DND-41 (cell line): ENCODE results near the gene SNX19.

Experiments used
- ATAC-seq: fragments of 200-7000 bp; cut with Tn5 transposase; 3 replicates; pipeline ENCODE4 v1.9.1; 2021; ENCODE audit warnings: low read depth; ENCODE audit not compliant: insufficient read depth
- DNase-seq: peaks from one replicate; pipeline ENCODE4 v3.0.0-alpha.2; 2020
- H2AFZ ChIP-seq: 2 replicates; pipeline ENCODE4 v1.6.0; 2012; ENCODE audit warnings: low read depth, low read length
- H3K27ac ChIP-seq: 2 replicates; pipeline ENCODE4 v1.5.1; 2012; ENCODE audit warnings: low read length, inconsistent platforms
- H3K27me3 ChIP-seq: fragments of 200-600 bp; sonication (generic); 2 replicates; pipeline ENCODE4 v1.6.0; 2012; ENCODE audit warnings: low read length, mild to moderate bottlenecking, inconsistent platforms; ENCODE audit not compliant: insufficient read depth, poor library complexity
- H3K36me3 ChIP-seq: 2 replicates; pipeline ENCODE4 v1.5.1; 2012; ENCODE audit warnings: low read length, inconsistent platforms; ENCODE audit not compliant: insufficient read depth
- H3K4me1 ChIP-seq: 2 replicates; pipeline ENCODE4 v1.5.1; 2012; ENCODE audit warnings: mild to moderate bottlenecking, low read length; ENCODE audit not compliant: insufficient read depth
- H3K4me2 ChIP-seq: 2 replicates; pipeline ENCODE4 v1.6.0; 2012; ENCODE audit warnings: mild to moderate bottlenecking, moderate library complexity, low read length, inconsistent platforms; ENCODE audit not compliant: insufficient read depth
- H3K4me3 ChIP-seq, 2 experiments: fragments of 200-600 bp in 1 of 2; shearing (Covaris generic) in 1 of 2; 2 replicates each; pipeline ENCODE4 v1.5.1; 2012 to 2016; ENCODE audit warnings: inconsistent platforms in 2 of 2, low read length in 2 of 2, mild to moderate bottlenecking in 2 of 2, low read depth in 1 of 2, moderate library complexity in 1 of 2
- H3K79me2 ChIP-seq: 2 replicates; pipeline ENCODE4 v1.6.0; 2012; ENCODE audit warnings: low read length, inconsistent platforms; ENCODE audit not compliant: insufficient read depth
- H3K9ac ChIP-seq: 2 replicates; pipeline ENCODE4 v1.6.0; 2012; ENCODE audit warnings: low read depth, mild to moderate bottlenecking, inconsistent platforms, low read length, moderate library complexity
- H3K9me3 ChIP-seq: 2 replicates; pipeline ENCODE4 v1.5.1; 2012; ENCODE audit warnings: low read length, moderate library complexity, mild to moderate bottlenecking, inconsistent platforms; ENCODE audit not compliant: insufficient read depth, severe bottlenecking
- H4K20me1 ChIP-seq: 2 replicates; pipeline ENCODE4 v1.6.0; 2012; ENCODE audit warnings: low read length; ENCODE audit not compliant: insufficient read depth
- EZH2 ChIP-seq: IDR thresholded peaks from 3 replicates; pipeline ENCODE4 v1.6.1; 2012; ENCODE audit warnings: borderline replicate concordance, low read depth, mild to moderate bottlenecking, moderate library complexity, low read length, inconsistent platforms; ENCODE audit not compliant: severe bottlenecking
- TF ChIP-seq, protein P1 (sequence below): IDR thresholded peaks from 2 replicates; pipeline ENCODE4 v1.5.1; 2012; ENCODE audit warnings: borderline replicate concordance, low read length, moderate library complexity, mild to moderate bottlenecking; ENCODE audit not compliant: poor library complexity, severe bottlenecking; ENCODE audit errors: extremely low read depth

SNX19 gene

DNA sequence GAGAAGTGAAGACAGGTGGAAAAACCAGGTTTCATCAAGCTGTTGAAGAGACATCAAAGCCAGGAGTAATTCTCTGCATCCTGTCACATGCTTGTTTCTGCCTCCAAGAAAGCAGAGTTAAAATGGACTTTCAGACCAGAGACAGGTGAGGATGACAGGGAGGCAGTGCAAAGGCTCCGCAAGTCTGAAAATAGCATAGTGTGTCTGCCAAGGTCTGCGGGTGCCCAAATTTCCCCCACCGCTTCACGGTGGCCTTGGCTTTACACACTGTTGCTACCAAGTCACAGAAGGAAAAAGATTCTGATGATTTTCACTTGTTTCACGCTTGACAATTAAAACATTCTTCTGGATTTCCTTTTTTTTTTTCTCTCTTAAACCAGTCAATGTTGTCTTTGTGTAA, 44.2 kb downstream of the SNX19 start:
- H4K20me1 ChIP-seq, result no peaks in the 10 kb centered on the region
- H3K9me3 ChIP-seq, result no peaks in the 10 kb centered on the region
- H3K36me3 ChIP-seq, result peaks cover 61% of the 10 kb centered on the region
- H3K9ac ChIP-seq, result no peak overlapping the region
- no peak overlapping the region for H3K4me3 ChIP-seq
- no peaks in the 10 kb centered on the region for H3K27me3 ChIP-seq
- H3K79me2 ChIP-seq, result no peaks in the 10 kb centered on the region
- no peak overlapping the region for H3K27ac ChIP-seq
- no peak overlapping the region for H2AFZ ChIP-seq
- ATAC-seq, result no peak
- no peak for DNase-seq
- no peak overlapping the region for H3K4me2 ChIP-seq
- TF ChIP-seq, protein P1, sequence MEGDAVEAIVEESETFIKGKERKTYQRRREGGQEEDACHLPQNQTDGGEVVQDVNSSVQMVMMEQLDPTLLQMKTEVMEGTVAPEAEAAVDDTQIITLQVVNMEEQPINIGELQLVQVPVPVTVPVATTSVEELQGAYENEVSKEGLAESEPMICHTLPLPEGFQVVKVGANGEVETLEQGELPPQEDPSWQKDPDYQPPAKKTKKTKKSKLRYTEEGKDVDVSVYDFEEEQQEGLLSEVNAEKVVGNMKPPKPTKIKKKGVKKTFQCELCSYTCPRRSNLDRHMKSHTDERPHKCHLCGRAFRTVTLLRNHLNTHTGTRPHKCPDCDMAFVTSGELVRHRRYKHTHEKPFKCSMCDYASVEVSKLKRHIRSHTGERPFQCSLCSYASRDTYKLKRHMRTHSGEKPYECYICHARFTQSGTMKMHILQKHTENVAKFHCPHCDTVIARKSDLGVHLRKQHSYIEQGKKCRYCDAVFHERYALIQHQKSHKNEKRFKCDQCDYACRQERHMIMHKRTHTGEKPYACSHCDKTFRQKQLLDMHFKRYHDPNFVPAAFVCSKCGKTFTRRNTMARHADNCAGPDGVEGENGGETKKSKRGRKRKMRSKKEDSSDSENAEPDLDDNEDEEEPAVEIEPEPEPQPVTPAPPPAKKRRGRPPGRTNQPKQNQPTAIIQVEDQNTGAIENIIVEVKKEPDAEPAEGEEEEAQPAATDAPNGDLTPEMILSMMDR, result no peak
- no peak for TF ChIP-seq EZH2
- no peaks in the 10 kb centered on the region for H3K4me1 ChIP-seq

- Histone ChIP-seq H3K9ac (no peak overlapping the region), H3K4me3 (no peak overlapping the region), H3K9me3 (no peaks in the 10 kb centered on the region), H3K27me3 (no peaks in the 10 kb centered on the region), H3K79me2 (no peaks in the 10 kb centered on the region), H3K4me2 (no peak overlapping the region), H3K4me1 (no peaks in the 10 kb centered on the region), H2AFZ (no peak overlapping the region), H4K20me1 (no peaks in the 10 kb centered on the region), H3K27ac (no peak overlapping the region), H3K36me3 (peaks cover 56% of the 10 kb centered on the region)
- DNase-seq (no peak), ATAC-seq (no peak)
- no peak for TF ChIP-seq EZH2
- TF ChIP-seq, protein P1, result no peak
These were observed 44.7 kb downstream of the SNX19 start for GRCh38 chr11:130871616-130872015.

GRCh38 chr11:130868721-130869390, 47.4 kb downstream of the SNX19 start:
- no peak overlapping the region for H2AFZ ChIP-seq
- no peak overlapping the region for H3K27ac ChIP-seq
- H3K36me3 ChIP-seq, result peaks cover 35% of the 10 kb centered on the region
- no peaks in the 10 kb centered on the region for H3K79me2 ChIP-seq
- H3K4me3 ChIP-seq, result no peak overlapping the region
- H3K9me3 ChIP-seq, result no peaks in the 10 kb centered on the region
- no peak overlapping the region for H3K9ac ChIP-seq
- ATAC-seq (no peak), DNase-seq (no peak)
- H3K27me3 ChIP-seq, result no peaks in the 10 kb centered on the region
- TF ChIP-seq, protein P1, result no peak
- no peak for TF ChIP-seq EZH2
- H3K4me1 ChIP-seq, result no peaks in the 10 kb centered on the region
- peaks cover 5% of the 10 kb centered on the region; the same call in 1 of the 2 replicates for H4K20me1 ChIP-seq
- no peak overlapping the region for H3K4me2 ChIP-seq
